IPS-NIHi11 (cell line): ENCODE measurements around the gene GNG11.

Experiments used
- DNase-seq: peaks from one replicate; pipeline ENCODE4 v3.0.0; 2012; ENCODE audit warnings: mixed read lengths, low spot score

Gene GNG11

DNA sequence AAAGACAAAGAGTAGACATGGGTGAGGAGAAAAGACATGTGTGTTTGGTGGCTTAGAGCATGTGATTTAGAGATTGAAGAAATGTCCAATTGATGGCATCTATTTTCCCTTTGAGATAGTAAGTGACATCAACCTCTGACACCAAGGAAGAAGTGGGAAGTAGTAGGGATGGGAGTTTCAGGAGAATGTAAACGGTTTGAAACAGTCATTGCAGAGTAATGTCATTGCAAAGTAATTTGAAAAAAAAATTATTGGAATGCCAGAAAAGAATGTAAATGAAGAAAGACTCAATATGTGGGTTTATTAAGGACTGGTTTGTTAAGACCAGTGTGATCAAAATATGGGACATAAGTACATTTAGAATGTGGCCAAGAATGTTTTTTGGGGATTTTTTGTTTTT lies 26.6 kb downstream of the GNG11 start:
- DNase-seq: no peak

DNA sequence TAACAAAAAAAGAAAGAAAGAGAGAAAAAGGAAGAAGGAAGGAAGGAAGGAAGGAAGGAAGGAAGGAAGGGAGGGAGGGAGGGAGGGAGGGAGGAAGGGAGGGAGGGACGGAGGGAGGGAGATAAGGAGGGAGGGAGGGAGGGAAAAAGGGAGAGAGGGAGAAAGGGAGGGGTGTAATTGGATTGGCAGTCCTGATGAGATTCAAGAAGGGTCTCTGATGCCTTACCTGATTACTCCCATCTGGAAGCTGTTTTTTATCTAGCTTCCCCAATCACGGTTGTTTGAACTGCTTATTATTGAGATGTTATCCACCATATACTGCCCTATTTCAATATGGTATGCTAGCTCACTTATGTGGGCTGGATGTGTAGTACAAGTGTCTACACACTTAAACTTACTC lies 27.3 kb downstream of the GNG11 start:
- no peak for DNase-seq

DNA sequence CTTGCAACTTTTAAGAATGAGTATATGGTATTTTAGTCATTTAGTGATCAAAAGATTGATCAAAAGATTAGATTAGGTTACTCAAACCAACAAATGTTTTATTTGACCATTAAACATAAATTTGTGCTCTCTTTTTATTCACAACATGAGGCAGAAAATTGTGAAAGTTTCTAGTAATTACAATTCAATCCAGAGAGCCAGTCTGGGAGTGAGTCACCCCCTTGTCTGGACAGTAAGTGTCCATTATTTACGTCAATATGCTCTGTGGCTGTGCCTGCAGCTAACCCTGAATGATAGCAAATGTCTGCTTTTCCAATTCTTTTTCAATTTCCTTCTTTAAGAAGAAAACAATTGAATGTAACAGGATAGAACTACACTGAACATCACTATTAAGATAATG lies 27.9 kb downstream of the GNG11 start:
- no peak for DNase-seq

DNA sequence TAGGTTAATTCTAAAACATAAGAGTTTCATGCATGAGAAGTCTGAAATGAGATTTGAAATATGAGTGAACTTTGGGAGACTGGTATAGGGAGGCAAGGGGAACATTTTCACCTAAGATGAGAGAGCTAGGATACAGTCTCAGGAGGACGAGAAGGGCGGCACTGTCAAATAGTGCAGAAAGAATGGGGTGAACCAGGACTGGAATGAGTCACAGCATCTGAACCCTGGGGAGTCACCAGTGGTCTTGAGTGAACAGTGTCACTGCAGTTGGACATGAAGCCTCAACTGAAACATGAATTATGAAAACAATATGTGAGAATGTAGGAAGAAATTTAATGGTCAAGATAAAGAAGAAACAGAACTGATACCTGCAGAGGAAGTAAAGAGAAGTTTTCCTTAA lies 33.8 kb downstream of the GNG11 start:
- no peak for DNase-seq

DNA sequence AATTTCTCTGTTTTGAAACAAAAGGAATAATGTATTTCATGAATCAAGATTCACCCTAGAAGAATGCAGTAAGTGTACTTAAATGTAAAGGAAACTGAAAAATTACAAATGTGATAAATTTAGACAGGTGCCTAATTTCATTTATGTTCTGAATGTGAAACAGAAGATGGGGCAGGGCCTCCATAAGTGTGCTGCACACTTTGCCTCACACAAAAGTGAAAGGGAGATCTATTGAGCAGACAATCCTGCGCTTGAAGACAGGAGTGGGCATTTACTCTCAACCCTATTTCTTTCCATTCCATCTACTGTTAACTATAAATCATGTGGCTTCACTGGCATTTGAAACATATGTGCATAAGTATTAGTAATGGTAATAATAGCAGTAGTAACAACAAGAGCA lies 36.2 kb downstream of the GNG11 start:
- DNase-seq: no peak

DNA sequence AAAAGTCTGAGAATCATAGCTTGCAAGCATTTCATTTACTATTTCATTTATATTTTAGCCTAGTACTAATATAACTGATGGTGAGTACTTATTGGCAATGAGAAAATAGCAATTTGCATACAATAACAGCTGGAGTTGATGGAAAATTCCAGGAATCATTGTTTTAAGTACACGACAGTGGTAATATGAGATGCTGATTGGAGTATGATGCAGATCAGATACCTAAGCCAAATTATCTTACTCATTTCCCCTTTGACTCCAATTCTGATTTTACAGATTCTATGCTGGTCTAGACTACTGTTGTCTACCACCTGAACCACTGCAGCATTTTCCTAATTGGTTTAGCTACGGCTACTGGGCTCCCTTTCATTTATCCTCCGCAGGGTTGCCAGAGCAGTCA lies 36.7 kb downstream of the GNG11 start:
- DNase-seq: no peak

DNA sequence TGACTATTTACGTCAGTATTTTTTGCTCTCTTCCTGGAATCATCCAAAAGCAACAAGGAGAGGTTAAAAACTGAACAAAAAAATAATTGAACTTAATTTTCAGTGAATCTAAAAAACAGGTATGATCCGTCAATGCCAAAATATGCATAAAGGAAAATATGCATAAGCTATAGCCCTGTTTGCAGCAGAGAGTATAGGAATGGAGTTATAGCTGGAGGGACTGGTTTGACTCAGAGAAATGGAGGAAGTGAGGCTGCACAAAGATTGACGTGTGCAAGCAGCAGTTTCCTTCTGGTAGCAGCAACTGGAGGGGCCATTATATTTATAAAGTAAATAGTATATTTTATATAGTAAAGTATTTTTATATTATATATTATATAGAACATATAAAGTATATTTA lies 37.1 kb downstream of the GNG11 start:
- DNase-seq: no peak

DNA sequence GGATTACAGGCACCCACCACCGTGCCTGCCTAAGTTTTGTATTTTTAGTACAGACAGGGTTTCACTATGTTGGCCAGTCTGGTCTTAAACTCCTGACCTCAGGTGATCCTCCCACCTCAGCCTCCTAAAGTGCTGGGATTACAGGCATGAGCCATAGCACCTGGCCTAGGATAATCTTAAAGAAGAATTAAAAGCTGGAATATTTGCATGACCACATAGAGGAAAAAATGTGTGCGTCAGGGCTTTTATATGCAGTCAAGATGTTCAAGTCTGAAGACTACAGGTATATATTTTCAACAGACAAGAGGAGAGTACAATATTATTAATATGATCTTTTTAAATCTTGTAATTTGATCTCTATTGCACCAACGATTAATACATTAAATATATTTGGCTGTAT lies 39.5 kb downstream of the GNG11 start:
- DNase-seq: no peak

DNA sequence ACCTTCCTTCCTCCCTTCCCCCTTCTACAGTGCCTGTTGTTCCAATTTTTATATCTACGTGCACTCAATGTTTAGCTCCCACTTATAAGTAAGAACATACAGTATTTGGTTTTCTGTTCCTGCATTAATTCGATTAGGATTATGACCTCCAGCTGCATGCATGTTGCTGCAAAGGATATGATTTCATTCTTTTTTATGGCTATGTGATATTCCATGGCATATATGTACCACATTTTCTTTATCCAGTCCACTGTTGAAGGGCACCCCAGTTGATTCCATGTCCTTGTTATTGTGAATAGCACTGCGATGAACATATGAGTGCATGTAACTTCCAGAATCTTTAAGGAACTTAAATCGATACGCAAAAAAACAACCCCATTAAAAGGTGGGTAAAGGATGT lies 42.7 kb downstream of the GNG11 start:
- DNase-seq: no peak

DNA sequence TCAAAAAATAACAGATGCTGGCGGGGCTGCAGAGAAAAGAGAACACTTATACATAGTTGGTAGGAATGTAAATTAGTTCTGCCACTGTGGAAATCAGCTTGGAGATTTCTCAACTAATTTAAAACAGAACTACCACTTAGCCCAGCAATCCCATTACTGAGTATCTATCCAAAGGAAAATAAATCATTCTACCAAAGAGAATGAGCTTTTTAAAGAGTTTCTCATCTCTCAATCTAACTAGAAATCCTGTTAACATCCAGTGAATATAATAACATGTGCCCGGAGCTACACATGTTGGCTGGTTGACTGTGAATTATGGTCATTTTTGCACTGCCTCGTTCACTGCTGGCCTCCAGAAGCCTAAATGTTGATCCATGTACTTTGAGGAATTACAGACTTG lies 43.3 kb downstream of the GNG11 start:
- no peak for DNase-seq

DNA sequence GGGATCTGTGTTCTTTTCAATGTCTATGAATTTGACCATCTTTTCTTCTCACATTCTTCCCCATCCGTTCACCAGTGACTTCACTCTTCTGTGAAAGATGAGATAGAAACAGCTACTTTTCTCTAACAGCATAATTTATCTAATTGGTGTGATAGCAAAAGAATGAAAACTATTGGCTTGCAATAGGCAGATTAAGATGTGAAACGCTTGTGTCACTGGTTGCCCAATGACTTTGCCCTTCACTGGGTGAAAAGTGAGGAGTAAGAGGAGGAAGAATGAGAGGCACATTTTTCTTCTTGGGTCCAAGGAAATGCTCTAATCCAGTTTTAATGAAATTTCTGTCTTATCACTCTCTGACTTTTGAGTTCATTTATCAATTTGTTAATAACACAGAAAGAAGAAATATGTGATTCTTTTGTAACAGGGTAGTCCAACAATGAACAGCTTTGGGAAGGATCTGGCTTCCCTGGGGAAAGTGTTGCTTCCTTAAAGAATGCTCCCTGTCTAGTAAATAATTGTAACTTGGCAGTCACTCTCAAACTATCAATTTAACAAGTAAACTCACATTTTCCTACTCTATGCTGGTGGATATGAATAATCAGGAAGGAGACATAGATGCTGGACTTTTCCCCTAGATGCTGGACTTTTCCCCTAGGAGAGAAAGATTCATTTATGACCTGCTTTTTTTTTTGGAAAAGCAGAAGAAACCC lies 47.5 kb downstream of the GNG11 start:
- no peak for DNase-seq

DNA sequence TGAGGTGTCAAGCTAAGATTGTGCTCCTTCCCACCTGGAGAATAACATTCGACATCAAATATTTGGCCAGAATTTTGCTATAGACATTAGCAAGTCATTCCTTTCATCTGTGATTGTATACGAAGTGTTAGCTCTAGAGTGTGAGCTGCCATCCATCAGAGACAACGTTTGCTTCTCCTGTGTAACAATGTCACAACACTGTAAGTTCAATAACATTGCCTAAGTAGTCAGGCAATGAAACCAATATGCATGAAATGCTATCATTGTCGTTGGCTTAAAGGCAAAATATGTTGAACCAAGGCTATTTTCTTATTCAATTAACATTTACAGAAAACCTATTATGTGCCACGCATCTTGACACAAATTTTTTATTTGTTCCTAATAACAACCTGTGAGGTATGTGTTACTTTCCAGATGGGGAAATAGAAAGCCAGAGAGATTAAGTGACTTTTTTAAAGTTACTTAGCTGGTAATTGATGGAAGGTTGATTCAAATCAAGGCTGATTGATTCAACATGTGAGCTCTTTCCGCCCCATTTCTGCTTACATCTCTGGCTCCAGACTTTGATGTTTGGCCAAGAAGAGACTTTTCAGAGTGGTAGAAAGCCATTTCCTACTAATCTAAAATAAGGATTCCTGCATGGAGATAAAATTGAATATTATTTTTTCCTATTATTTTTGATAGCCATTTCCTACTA lies 50.6 kb downstream of the GNG11 start:
- no peak for DNase-seq

DNA sequence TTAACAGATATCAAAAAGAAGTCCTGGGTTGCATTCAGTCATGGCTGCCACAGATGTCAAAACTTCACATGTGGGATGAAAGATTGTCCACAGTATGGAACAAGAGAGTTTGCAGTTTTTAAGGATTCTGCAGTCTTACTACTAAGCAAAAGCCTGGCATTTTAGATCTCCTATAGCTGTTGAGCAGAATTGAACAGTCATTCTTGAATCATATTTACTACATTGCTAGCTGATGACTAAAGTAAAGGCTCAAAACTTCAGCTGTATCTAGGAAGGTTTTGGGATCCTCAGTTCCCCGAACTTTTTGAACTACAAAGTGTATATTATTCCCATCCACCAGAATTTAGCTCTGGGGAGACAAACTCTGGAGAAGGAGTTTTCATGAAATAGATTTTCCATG lies 51.6 kb downstream of the GNG11 start:
- no peak for DNase-seq

DNA sequence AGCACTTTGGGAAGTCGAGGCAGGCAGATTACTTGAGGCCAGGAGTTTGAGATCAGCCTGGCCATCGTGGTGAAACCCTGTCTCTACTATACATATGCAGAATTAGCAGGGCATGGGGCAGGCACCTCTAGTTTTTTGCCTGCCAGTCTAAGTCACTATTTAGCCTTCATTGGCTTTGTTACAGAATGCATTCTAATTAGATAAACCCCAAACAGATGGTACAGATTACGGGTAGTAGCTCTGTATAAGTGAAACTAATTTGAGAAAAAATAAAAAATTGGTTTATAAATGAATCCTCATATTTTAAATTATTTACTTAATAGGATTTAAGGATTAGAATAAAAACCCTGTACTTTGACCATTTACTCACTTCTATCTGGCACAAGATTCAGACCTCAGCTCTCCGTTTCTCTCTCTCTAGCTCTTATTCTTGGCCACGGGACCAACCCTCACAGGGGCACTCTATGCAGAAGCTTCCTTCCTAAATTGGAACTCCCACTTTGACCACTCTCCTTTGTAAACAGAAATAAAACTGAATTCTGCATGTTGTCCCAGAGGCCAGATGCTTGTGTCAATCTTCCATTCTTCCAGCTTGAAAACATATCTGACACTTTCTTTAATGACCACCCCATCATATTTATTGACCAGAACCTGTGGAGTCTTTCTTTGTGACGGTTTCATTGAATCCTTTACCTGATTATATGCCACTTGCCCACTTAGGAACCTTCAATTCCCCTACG lies 55.8 kb downstream of the GNG11 start:
- DNase-seq: no peak
